H1 (cell line): ENCODE results near the gene DOCK8. TPM values are rescaled to one million over a fixed set of nuclear protein-coding genes. Genes with fewer than 3 reads are reported as not detected.

Experiments used
- CTCF ChIA-PET: fragments of 300-600 bp; sonication (Branson Sonifier 250); formaldehyde crosslinking; loops from one replicate; lab custom pipeline; 2021; ENCODE audit not compliant: partially characterized antibody; lab: Charles Lee
- POLR2A ChIA-PET: fragments of 300-600 bp; sonication (Branson Sonifier 250); formaldehyde crosslinking; loops from one replicate; lab custom pipeline; 2021; ENCODE audit warnings: inconsistent platforms; ENCODE audit not compliant: partially characterized antibody; lab: Charles Lee
- DNase-seq, 2 experiments: peaks; one replicate each; pipeline versions ENCODE4 v3.0.0 to v3.0.0-alpha.2; 2010 to 2022; ENCODE audit warnings: low spot score in 2 of 2, low read depth in 1 of 2, mixed read lengths in 1 of 2
- FAIRE-seq: peaks from 2 replicates; lab custom pipeline; 2011; peaks lifted over from hg19 to GRCh38; lab: Jason Lieb, UNC
- H2AFZ ChIP-seq: 2 replicates; pipeline ENCODE4 v1.8.1; 2012; ENCODE audit warnings: low read length, inconsistent platforms
- H2AK5ac ChIP-seq: 2 replicates; pipeline ENCODE4 v1.6.1; 2013; ENCODE audit warnings: low read depth, low read length
- H2BK120ac ChIP-seq: replicated peaks from 2 replicates; pipeline ENCODE3; 2013; ENCODE audit warnings: low read depth, low read length, inconsistent platforms
- H2BK12ac ChIP-seq: 2 replicates; pipeline ENCODE4 v1.6.1; 2013; ENCODE audit warnings: low read depth, low read length
- H2BK15ac ChIP-seq: 2 replicates; pipeline ENCODE4 v1.6.1; 2013; ENCODE audit warnings: low read length
- H2BK20ac ChIP-seq: 2 replicates; pipeline ENCODE4 v1.6.1; 2013; ENCODE audit warnings: low read length
- H2BK5ac ChIP-seq: 2 replicates; pipeline ENCODE4 v1.6.1; 2013; ENCODE audit warnings: low read depth, low read length
- H3K14ac ChIP-seq: 2 replicates; pipeline ENCODE4 v1.6.1; 2013; ENCODE audit warnings: inconsistent platforms; ENCODE audit not compliant: insufficient read length
- H3K18ac ChIP-seq: 2 replicates; pipeline ENCODE4 v1.6.1; 2013; ENCODE audit warnings: low read length; ENCODE audit errors: extremely low read depth
- H3K23ac ChIP-seq: 2 replicates; pipeline ENCODE4 v1.6.1; 2013; ENCODE audit warnings: inconsistent platforms; ENCODE audit not compliant: insufficient read length
- H3K23me2 ChIP-seq: 2 replicates; pipeline ENCODE4 v1.6.1; 2013; ENCODE audit warnings: low read depth, low read length
- H3K27ac ChIP-seq: 2 replicates; pipeline ENCODE4 v1.6.1; 2011; ENCODE audit warnings: low read depth, low read length, inconsistent platforms
- H3K27me3 ChIP-seq, 4 experiments: replicated peaks in 1 of 4; 1 replicate in 1 of 4; 2 replicates in 3 of 4; pipeline versions ENCODE4 v1.6.1 to v1.8.1; 2011 to 2013; ENCODE audit warnings: low read length in 3 of 4, mild to moderate bottlenecking in 3 of 4, inconsistent platforms in 2 of 4, mixed read lengths in 2 of 4, moderate library complexity in 1 of 4; ENCODE audit not compliant: control insufficient read depth in 3 of 4, insufficient read depth in 3 of 4; ENCODE audit errors: extremely low read depth in 1 of 4
- H3K36me3 ChIP-seq, 4 experiments: 2 replicates each; pipeline versions ENCODE4 v1.6.1 to v1.8.1; 2011 to 2013; ENCODE audit warnings: mild to moderate bottlenecking in 4 of 4, low read length in 3 of 4, moderate library complexity in 2 of 4, control low read depth in 1 of 4, inconsistent platforms in 1 of 4; ENCODE audit not compliant: insufficient read depth in 4 of 4, control insufficient read depth in 2 of 4
- H3K4ac ChIP-seq: replicated peaks from 2 replicates; pipeline ENCODE3; 2013; ENCODE audit warnings: low read length, low read depth, mixed read lengths, inconsistent platforms; ENCODE audit not compliant: insufficient read length
- H3K4me1 ChIP-seq, 4 experiments: replicated peaks in 1 of 4; 1 replicate in 1 of 4; 2 replicates in 3 of 4; pipeline versions ENCODE4 v1.6.1 to v1.8.1; 2011 to 2013; ENCODE audit warnings: low read length in 3 of 4, inconsistent platforms in 2 of 4, mixed read lengths in 1 of 4; ENCODE audit not compliant: insufficient read depth in 4 of 4, control insufficient read depth in 3 of 4
- H3K4me2 ChIP-seq, 2 experiments: 2 replicates each; pipeline versions ENCODE4 v1.6.1 to v1.8.1; 2011 to 2013; ENCODE audit warnings: low read depth in 2 of 2, low read length in 2 of 2, control low read depth in 1 of 2, inconsistent platforms in 1 of 2, mild to moderate bottlenecking in 1 of 2; ENCODE audit not compliant: insufficient read depth in 1 of 2
- H3K4me3 ChIP-seq, 4 experiments: fragments of 200-600, 300-600 bp in 1 of 4; sonication (generic), shearing (Covaris generic), sonication (Bioruptor Twin) in 1 of 4; 2 replicates each; pipeline versions ENCODE4 v1.5.1 to v1.8.1; 2011 to 2016; ENCODE audit warnings: low read length in 4 of 4, low read depth in 3 of 4, control low read depth in 2 of 4, inconsistent platforms in 2 of 4, mild to moderate bottlenecking in 2 of 4, mixed read lengths in 1 of 4, moderate library complexity in 1 of 4; ENCODE audit not compliant: insufficient read depth in 2 of 4; ENCODE audit errors: extremely low read depth in 1 of 4
- H3K56ac ChIP-seq: replicated peaks from 2 replicates; pipeline ENCODE3; 2013; ENCODE audit warnings: low read depth, mild to moderate bottlenecking, mixed read lengths, low read length, inconsistent platforms; ENCODE audit not compliant: insufficient read length
- H3K79me1 ChIP-seq: 2 replicates; pipeline ENCODE4 v1.6.1; 2013; ENCODE audit warnings: low read depth, low read length, control low read depth
- H3K79me2 ChIP-seq, 2 experiments: 2 replicates each; pipeline versions ENCODE4 v1.6.1 to v1.8.1; 2012 to 2013; ENCODE audit warnings: low read length in 2 of 2, mild to moderate bottlenecking in 2 of 2, inconsistent platforms in 1 of 2; ENCODE audit not compliant: insufficient read depth in 2 of 2, control insufficient read depth in 1 of 2
- H3K9ac ChIP-seq, 4 experiments: replicated peaks in 1 of 4; 1 replicate in 1 of 4; 2 replicates in 3 of 4; pipeline versions ENCODE4 v1.6.1 to v1.8.1; 2011 to 2013; ENCODE audit warnings: low read depth in 3 of 4, low read length in 3 of 4, control low read depth in 2 of 4, mild to moderate bottlenecking in 2 of 4, moderate library complexity in 2 of 4, inconsistent platforms in 1 of 4; ENCODE audit errors: extremely low read depth in 1 of 4
- H3K9me3 ChIP-seq, 2 experiments: 2 replicates each; pipeline versions ENCODE4 v1.6.1 to v1.8.1; 2012 to 2013; ENCODE audit warnings: mild to moderate bottlenecking in 2 of 2, moderate library complexity in 2 of 2, control low read depth in 1 of 2, inconsistent platforms in 1 of 2, low read depth in 1 of 2, low read length in 1 of 2, mixed read lengths in 1 of 2; ENCODE audit not compliant: insufficient read depth in 2 of 2
- H4K20me1 ChIP-seq, 2 experiments: replicated peaks in 1 of 2; 2 replicates each; pipeline versions ENCODE3 to v1.8.1; 2011 to 2013; ENCODE audit warnings: inconsistent platforms in 2 of 2, low read length in 2 of 2, mild to moderate bottlenecking in 1 of 2; ENCODE audit not compliant: insufficient read depth in 2 of 2, control insufficient read depth in 1 of 2
- H4K5ac ChIP-seq: 2 replicates; pipeline ENCODE4 v1.6.1; 2013; ENCODE audit warnings: low read length, low read depth, mixed read lengths, inconsistent platforms; ENCODE audit not compliant: insufficient read length
- H4K8ac ChIP-seq: 2 replicates; pipeline ENCODE4 v1.8.0; 2013; ENCODE audit warnings: mild to moderate bottlenecking, moderate library complexity, low read length, inconsistent platforms; ENCODE audit not compliant: insufficient read depth; ENCODE audit errors: extremely low read depth
- H4K91ac ChIP-seq: replicated peaks from 2 replicates; pipeline ENCODE3; 2013; ENCODE audit warnings: low read length, mixed read lengths, inconsistent platforms; ENCODE audit not compliant: insufficient read length
- ASH2L ChIP-seq: fragments of 200-600, 300-600 bp; sonication (generic); IDR thresholded peaks from one replicate; pipeline ENCODE4 v1.7.1; 2017; ENCODE audit warnings: low read length
- CHD1 ChIP-seq: IDR thresholded peaks from 2 replicates; pipeline ENCODE4 v1.6.1; 2012; ENCODE audit warnings: low read depth, low read length, improper control_type of control experiment
- CREB1 ChIP-seq: IDR thresholded peaks from 2 replicates; pipeline ENCODE4 v1.6.1; 2012; ENCODE audit warnings: inconsistent platforms
- EGR1 ChIP-seq: IDR thresholded peaks from 2 replicates; pipeline ENCODE4 v1.6.1; 2011; ENCODE audit warnings: low read depth, low read length, borderline replicate concordance
- FOSL1 ChIP-seq: IDR thresholded peaks from 2 replicates; pipeline ENCODE4 v1.6.1; 2011; ENCODE audit warnings: mild to moderate bottlenecking, low read depth, low read length, moderate library complexity; ENCODE audit not compliant: insufficient read depth
- POLR2AphosphoS5 ChIP-seq: IDR thresholded peaks from 2 replicates; pipeline ENCODE4 v1.6.1; 2011; ENCODE audit warnings: low read depth, low read length
- SP4 ChIP-seq: IDR thresholded peaks from 2 replicates; pipeline ENCODE4 v1.6.1; 2012; ENCODE audit warnings: low read length, inconsistent platforms
- WGBS, 2 experiments: shearing (Covaris generic) in 1 of 2; methylation state at CpG; one replicate each; pipeline versions ENCODE4 v1.1.6 to v1.1.7; 2013 to 2015; ENCODE audit warnings: low lambda C conversion rate in 2 of 2, mixed read lengths in 2 of 2, inconsistent platforms in 1 of 2, low coverage in 1 of 2, missing lambda C conversion rate in 1 of 2; ENCODE audit not compliant: insufficient replicate concordance in 2 of 2, insufficient coverage in 1 of 2, insufficient read length in 1 of 2; ENCODE audit errors: extremely low coverage in 1 of 2, missing lambda C conversion rate in 1 of 2; 5-methylcytosine and 5-hydroxymethylcytosine counted together
- polyA plus RNA-seq, 7 experiments: library from polyadenylated mRNA; depleted of rRNA in 3 of 7; stranded (reverse) in 5 of 7; unstranded in 2 of 7; fragments of >200 nt in 5 of 7; fragments of 200-250 nt in 2 of 7; gene quantifications; 1 replicate in 5 of 7; 2 replicates in 1 of 7; 4 replicates in 1 of 7; pipeline versions ENCODE4 v1.2.1 to v1.2.3, GENCODE V29; 2011 to 2013; ENCODE audit warnings: missing spikeins in 2 of 7, mixed read lengths in 2 of 7
- total RNA-seq: library from RNA; stranded (reverse); fragmentation: NEBNext Ultra II Directional; extraction: Animal tissue kit (Norgen Biotek cat#: 25700); gene quantifications from 2 replicates; pipeline ENCODE4 v1.2.1, GENCODE V29; 2021

The DOCK8 gene
- total and polyA plus RNA-seq, 2 of the 8 experiments (the other 6 are each of a cell fraction or from before 2014, with no cell fraction given), result 0.57 to 2.0 TPM

DNA sequence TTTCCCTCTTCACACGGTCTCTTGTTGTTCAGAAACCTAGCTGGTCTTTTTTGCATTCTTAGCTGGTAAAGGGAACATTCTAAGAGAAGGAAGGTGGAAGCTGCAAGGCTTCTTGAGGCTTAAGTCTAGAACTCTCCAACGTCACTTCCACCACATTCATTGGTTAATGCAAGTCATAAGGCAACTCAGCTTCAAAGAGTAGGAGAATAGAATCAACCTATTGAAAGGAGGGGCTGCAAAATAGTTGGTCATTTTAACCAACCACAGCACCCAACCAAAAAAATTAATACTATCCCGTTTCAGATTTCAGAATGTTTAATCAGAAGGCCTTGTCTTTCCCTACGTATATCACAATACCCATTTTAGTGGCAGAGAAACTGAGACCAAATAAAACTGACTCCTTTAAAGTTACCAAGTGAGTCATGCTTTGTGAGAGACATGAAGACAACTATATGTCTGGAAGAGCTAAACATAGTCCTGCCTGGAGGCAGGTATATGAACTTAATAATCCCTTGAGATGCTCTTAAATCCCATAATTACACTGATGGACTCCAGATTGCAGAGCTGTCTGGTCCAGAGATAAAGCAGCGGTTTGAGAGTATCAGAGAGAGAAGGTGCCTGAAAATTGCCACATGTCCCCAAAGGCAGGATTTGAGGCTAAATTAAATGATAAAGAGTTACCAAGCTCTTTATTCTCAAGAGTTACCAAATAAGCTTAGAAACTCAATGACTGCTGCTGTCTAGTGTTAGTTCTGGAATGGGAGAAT is 14.4 kb downstream of the DOCK8 start:
- POLR2A ChIA-PET, result no interaction called here
- no peak overlapping the region for H3K23ac ChIP-seq
- no peak for TF ChIP-seq CHD1
- TF ChIP-seq EGR1, result no peak
- TF ChIP-seq FOSL1, result no peak
- no peak for TF ChIP-seq SP4
- TF ChIP-seq CREB1, result no peak
- TF ChIP-seq POLR2AphosphoS5, result no peak
- no peak for TF ChIP-seq ASH2L

More for the DNA sequence above, 14.4 kb downstream of the DOCK8 start:
- H3K9ac ChIP-seq, result no peak overlapping the region
- no peak overlapping the region for H2BK20ac ChIP-seq
- no peak overlapping the region for H2BK5ac ChIP-seq
- CTCF ChIA-PET, result interaction anchor here (2.4 kb wide), 1 partner anchor 8 kb away, joined by 7 read pairs; no protein-coding TSS in a partner anchor
- 80% methylated on average over 5 of the region's 5 CpGs; no CpG with 5 or more reads in 1 of the 2 experiments for WGBS, 2 experiments
- H2BK15ac ChIP-seq, result no peak overlapping the region
- H2BK12ac ChIP-seq, result no peak overlapping the region
- no peak overlapping the region for H4K8ac ChIP-seq
- H3K14ac ChIP-seq, result no peak overlapping the region
- no peak overlapping the region for H4K5ac ChIP-seq
- no peaks in the 10 kb centered on the region for H4K20me1 ChIP-seq
- H2AK5ac ChIP-seq, result no peak overlapping the region
- H3K9me3 ChIP-seq, result no peaks in the 10 kb centered on the region
- DNase-seq (no peak), FAIRE-seq (no peak)
- H3K4me3 ChIP-seq, result no peak overlapping the region
- no peak overlapping the region for H3K4me2 ChIP-seq
- H3K4me1 ChIP-seq, result no peaks in the 10 kb centered on the region
- no peaks in the 10 kb centered on the region for H3K79me2 ChIP-seq
- H3K79me1 ChIP-seq, result no peaks in the 10 kb centered on the region
- no peaks in the 10 kb centered on the region for H3K36me3 ChIP-seq
- H3K18ac ChIP-seq, result no peak overlapping the region
- no peak overlapping the region for H2BK120ac ChIP-seq
- H3K56ac ChIP-seq, result no peak overlapping the region
- no peak overlapping the region for H3K27ac ChIP-seq
- no peaks in the 10 kb centered on the region for H3K27me3 ChIP-seq
- no peaks in the 10 kb centered on the region for H3K23me2 ChIP-seq
- H2AFZ ChIP-seq, result no peak overlapping the region
- no peak overlapping the region for H4K91ac ChIP-seq
- H3K4ac ChIP-seq, result no peak overlapping the region
